Activated T-helper 1 cell treated with anti-CD3 and anti-CD28 coated beads, Interleukin-12 subunit alpha, Interleukin-12 subunit beta, Interleukin-2, Interleukin-4 antibody, amounts not matched to agents 30 ng/mL and 10 ng/mL and 1 ng/mL, durations not matched to agents 14 hours and 24 hours and 36 hours (primary cell): Measurements from ENCODE around the gene NRCAM. TPM values are rescaled to one million over a fixed set of nuclear protein-coding genes. Genes with fewer than 3 reads are reported as not detected.
"Not testable (repeated sequence)": the region's sequence is repeated elsewhere in the genome, so short reads cannot be mapped to it uniquely, and the experiment has no call there.

Source experiments
- DNase-seq: peaks from one replicate; pipeline ENCODE4 v3.0.0; 2021; ENCODE audit warnings: low spot score
- H3K27ac Mint-ChIP-seq: one replicate; pipeline ENCODE4 v1.8.0; 2021; ENCODE audit warnings: mild to moderate bottlenecking, mixed read lengths
- H3K27me3 Mint-ChIP-seq: one replicate; pipeline ENCODE4 v1.8.0; 2022; ENCODE audit warnings: mild to moderate bottlenecking, moderate library complexity, mixed read lengths; ENCODE audit not compliant: insufficient read depth
- H3K36me3 Mint-ChIP-seq: one replicate; pipeline ENCODE4 v1.8.0; 2021; ENCODE audit warnings: low read depth, mixed read lengths
- H3K4me1 Mint-ChIP-seq: one replicate; pipeline ENCODE4 v1.8.0; 2021; ENCODE audit warnings: low read depth, mixed read lengths
- H3K4me3 Mint-ChIP-seq: one replicate; pipeline ENCODE4 v1.8.0; 2021; ENCODE audit warnings: mild to moderate bottlenecking, moderate library complexity, mixed read lengths
- H3K9me3 Mint-ChIP-seq: one replicate; pipeline ENCODE4 v1.8.0; 2021; ENCODE audit warnings: mixed read lengths
- intact Hi-C: fragments of 100-400 bp; cut with micrococcal nuclease; formaldehyde crosslinking; loops from one replicate; pipeline ENCODE4 v1.15.1; 2024
- total RNA-seq: library from RNA; stranded (reverse); gene quantifications from 2 replicates; pipeline ENCODE4 v1.2.3, GENCODE V29; 2022

The NRCAM gene
- total RNA-seq, 1 donor from 2014 or later = 0.21 TPM

- H3K27me3 Mint-ChIP-seq = no peaks in the 10 kb centered on the region
- no peaks in the 10 kb centered on the region for H3K9me3 Mint-ChIP-seq
- no peaks in the 10 kb centered on the region for H3K4me1 Mint-ChIP-seq
- no peak overlapping the region for H3K27ac Mint-ChIP-seq
- H3K4me3 Mint-ChIP-seq = no peak overlapping the region
- peaks cover 16% of the 10 kb centered on the region for H3K36me3 Mint-ChIP-seq
- intact Hi-C loops = no loop called here
- no peak for DNase-seq
These were observed 23.5 kb upstream of the NRCAM start for GRCh38 chr7:108479751-108480150.

GRCh38 chr7:108479118-108479517, 22.9 kb upstream of the NRCAM start:
- no peak for DNase-seq
- no peaks in the 10 kb centered on the region for H3K27me3 Mint-ChIP-seq
- peaks cover 14% of the 10 kb centered on the region for H3K36me3 Mint-ChIP-seq
- H3K4me1 Mint-ChIP-seq = no peaks in the 10 kb centered on the region
- H3K27ac Mint-ChIP-seq = no peak overlapping the region
- no peaks in the 10 kb centered on the region for H3K9me3 Mint-ChIP-seq
- intact Hi-C loops = no loop called here
- H3K4me3 Mint-ChIP-seq = no peak overlapping the region

- intact Hi-C loops = no loop called here
- H3K9me3 Mint-ChIP-seq = no peaks in the 10 kb centered on the region
- H3K4me1 Mint-ChIP-seq = no peaks in the 10 kb centered on the region
- no peak overlapping the region for H3K4me3 Mint-ChIP-seq
- no peak overlapping the region for H3K27ac Mint-ChIP-seq
- peaks cover 2% of the 10 kb centered on the region for H3K36me3 Mint-ChIP-seq
- DNase-seq = no peak
- H3K27me3 Mint-ChIP-seq = peaks cover 2% of the 10 kb centered on the region
These were observed 12.0 kb upstream of the NRCAM start for GRCh38 chr7:108468246-108468645.

GRCh38 chr7:108467391-108467790, 11.2 kb upstream of the NRCAM start:
- Mint-ChIP-seq H3K27ac (no peak overlapping the region), H3K27me3 (peaks cover 2% of the 10 kb centered on the region), H3K4me1 (peaks cover 6% of the 10 kb centered on the region), H3K36me3 (peaks cover under 1% of the 10 kb centered on the region), H3K9me3 (no peaks in the 10 kb centered on the region), H3K4me3 (no peak overlapping the region)
- intact Hi-C loops = no loop called here
- DNase-seq = no peak

GRCh38 chr7:108466322-108466721, 10.1 kb upstream of the NRCAM start:
- H3K9me3 Mint-ChIP-seq, intact Hi-C loops, H3K27ac Mint-ChIP-seq, H3K4me3 Mint-ChIP-seq, H3K4me1 Mint-ChIP-seq, H3K27me3 Mint-ChIP-seq, DNase-seq, H3K36me3 Mint-ChIP-seq: not testable (repeated sequence)

GRCh38 chr7:108464743-108465142, 8.5 kb upstream of the NRCAM start:
- Mint-ChIP-seq H3K27me3 (peaks cover 13% of the 10 kb centered on the region), H3K27ac (no peak overlapping the region), H3K36me3 (no peaks in the 10 kb centered on the region), H3K4me1 (peaks cover 6% of the 10 kb centered on the region), H3K4me3 (no peak overlapping the region), H3K9me3 (no peaks in the 10 kb centered on the region)
- no peak for DNase-seq
- intact Hi-C loops = no loop called here

- Mint-ChIP-seq H3K4me3 (no peak overlapping the region), H3K9me3 (no peaks in the 10 kb centered on the region), H3K36me3 (no peaks in the 10 kb centered on the region), H3K4me1 (peaks cover 6% of the 10 kb centered on the region), H3K27me3 (peaks cover 17% of the 10 kb centered on the region), H3K27ac (no peak overlapping the region)
- DNase-seq = no peak
- intact Hi-C loops = no loop called here
These were observed 7.4 kb upstream of the NRCAM start for GRCh38 chr7:108463613-108464012.

- peaks cover 6% of the 10 kb centered on the region for H3K4me1 Mint-ChIP-seq
- H3K27me3 Mint-ChIP-seq = peaks cover 35% of the 10 kb centered on the region
- H3K36me3 Mint-ChIP-seq = no peaks in the 10 kb centered on the region
- no peak overlapping the region for H3K27ac Mint-ChIP-seq
- H3K9me3 Mint-ChIP-seq = no peaks in the 10 kb centered on the region
- no peak overlapping the region for H3K4me3 Mint-ChIP-seq
- DNase-seq = no peak
- intact Hi-C loops = no loop called here
These were observed 5.6 kb upstream of the NRCAM start for GRCh38 chr7:108461840-108462239.

- DNase-seq = no peak
- Mint-ChIP-seq H3K4me1 (peaks cover 6% of the 10 kb centered on the region), H3K9me3 (no peaks in the 10 kb centered on the region), H3K4me3 (no peak overlapping the region), H3K27ac (no peak overlapping the region), H3K36me3 (no peaks in the 10 kb centered on the region), H3K27me3 (peaks cover 37% of the 10 kb centered on the region)
- intact Hi-C loops = no loop called here
These were observed 4.7 kb upstream of the NRCAM start for GRCh38 chr7:108460964-108461363.

GRCh38 chr7:108459922-108460551, 3.8 kb upstream of the NRCAM start:
- Mint-ChIP-seq H3K36me3 (no peaks in the 10 kb centered on the region), H3K27me3 (peaks cover 37% of the 10 kb centered on the region), H3K27ac (no peak overlapping the region), H3K9me3 (no peaks in the 10 kb centered on the region), H3K4me3 (no peak overlapping the region), H3K4me1 (peaks cover 6% of the 10 kb centered on the region)
- intact Hi-C loops = loop anchor here (5.0 kb wide), 1 partner anchor 107 kb away; the partner anchor contains the start of genes DNAJB9 and THAP5
- DNase-seq = no peak

GRCh38 chr7:108457871-108458270, 1.6 kb upstream of the NRCAM start:
- no peak for DNase-seq
- Mint-ChIP-seq H3K27ac (no peak overlapping the region), H3K9me3 (no peaks in the 10 kb centered on the region), H3K27me3 (peaks cover 50% of the 10 kb centered on the region), H3K4me3 (no peak overlapping the region), H3K36me3 (no peaks in the 10 kb centered on the region), H3K4me1 (peaks cover 4% of the 10 kb centered on the region)
- intact Hi-C loops = loop anchor here (5.0 kb wide), 1 partner anchor 109 kb away; the partner anchor contains the start of genes DNAJB9 and THAP5

- peaks cover 55% of the 10 kb centered on the region for H3K27me3 Mint-ChIP-seq
- no peak for DNase-seq
- H3K27ac Mint-ChIP-seq = no peak overlapping the region
- no peaks in the 10 kb centered on the region for H3K36me3 Mint-ChIP-seq
- H3K4me1 Mint-ChIP-seq = no peaks in the 10 kb centered on the region
- no peaks in the 10 kb centered on the region for H3K9me3 Mint-ChIP-seq
- intact Hi-C loops = loop anchor here (5.0 kb wide), 1 partner anchor 110 kb away; the partner anchor contains the start of genes DNAJB9 and THAP5
- peak overlapping the region; percentile 63 for H3K4me3 Mint-ChIP-seq
These were observed 757 bp upstream of the NRCAM start for GRCh38 chr7:108456845-108457540.

GRCh38 chr7:108455551-108455997, 662 bp downstream of the NRCAM start:
- H3K4me1 Mint-ChIP-seq = no peaks in the 10 kb centered on the region
- no peak overlapping the region for H3K27ac Mint-ChIP-seq
- no peaks in the 10 kb centered on the region for H3K9me3 Mint-ChIP-seq
- DNase-seq = no peak
- no peak overlapping the region for H3K4me3 Mint-ChIP-seq
- H3K36me3 Mint-ChIP-seq = no peaks in the 10 kb centered on the region
- intact Hi-C loops = loop anchor here (5.0 kb wide), 1 partner anchor 112 kb away; the partner anchor contains the start of genes DNAJB9 and THAP5
- H3K27me3 Mint-ChIP-seq = peaks cover 50% of the 10 kb centered on the region
